Suprapubic skin (tissue), 2 donors: Measurements from ENCODE around the gene ARL5C.

ENCODE experiments used
- EP300 ChIP-seq: sonication (generic); formaldehyde crosslinking; IDR thresholded peaks from one replicate; pipeline ENCODE4 v1.6.1; 2017; ENCODE audit warnings: antibody characterized with exemption
- POLR2A ChIP-seq, 2 donors: fragments of 450-650 bp; IDR thresholded peaks; one replicate each; pipeline ENCODE4 v1.6.1; 2017; ENCODE audit warnings: antibody characterized with exemption in 2 of 2, mild to moderate bottlenecking in 2 of 2, moderate library complexity in 2 of 2

DNA sequence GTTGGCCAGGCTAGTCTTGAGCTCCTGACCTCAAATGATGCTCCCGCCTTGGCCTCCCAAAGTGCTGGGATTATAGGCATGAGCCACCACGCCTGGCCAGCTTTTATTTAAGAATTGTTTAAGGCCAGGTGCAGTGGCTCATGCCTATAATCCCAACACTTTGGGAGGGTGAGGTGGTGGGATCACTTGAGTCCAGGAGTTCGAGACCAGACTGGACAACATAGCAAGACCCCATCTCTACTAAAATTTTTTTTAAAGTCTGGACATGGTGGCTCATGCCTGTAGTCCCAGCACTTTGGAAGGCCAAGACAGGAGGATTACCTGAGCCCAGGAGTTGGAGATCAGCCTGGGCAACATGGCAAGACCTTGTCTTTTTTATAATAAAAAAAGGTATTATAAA lies 19.7 kb downstream of the ARL5C start:
- TF ChIP-seq EP300 (no peak), POLR2A (IDR thresholded peaks at IDR 0.05) (no peak)
